Mammary epithelial cell (primary cell): Measurements from ENCODE around the gene BICD1.

Experiments used
- CTCF ChIP-seq, 2 donors: IDR thresholded peaks in 1 of 2; conservative IDR thresholded peaks in 1 of 2; 2 replicates each; pipeline ENCODE4 v1.5.1; 2011 to 2012; ENCODE audit warnings: inconsistent platforms in 2 of 2, low read length in 2 of 2, mild to moderate bottlenecking in 2 of 2, control low read depth in 1 of 2, low read depth in 1 of 2; ENCODE audit not compliant: insufficient read depth in 1 of 2; ENCODE audit errors: extremely low read depth in 1 of 2
- EZH2 ChIP-seq: IDR thresholded peaks from 2 replicates; pipeline ENCODE4 v1.6.1; 2012; ENCODE audit warnings: low read length, inconsistent platforms, borderline replicate concordance

DNA sequence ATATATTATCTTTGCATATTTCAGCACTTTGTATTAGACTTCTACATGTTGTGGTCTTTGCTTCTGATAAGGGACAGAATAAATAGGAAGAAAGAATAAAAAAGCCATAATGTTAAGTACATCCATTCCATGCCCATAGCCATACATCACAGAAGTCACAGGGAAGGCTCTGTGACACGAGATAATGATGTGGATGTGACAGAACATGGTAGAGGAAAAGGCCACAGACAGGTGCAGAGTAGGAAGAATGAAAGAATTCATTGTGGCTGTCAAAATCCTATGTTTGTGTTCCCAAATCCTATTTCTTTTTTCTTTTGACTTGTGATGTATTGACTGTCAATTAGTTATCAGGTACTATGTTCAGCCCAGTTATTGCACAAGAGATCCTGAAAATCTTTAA lies 38.4 kb downstream of the BICD1 start:
- TF ChIP-seq CTCF (conservative IDR thresholded peaks at IDR 0.05 in 1 of 2, IDR thresholded peaks at IDR 0.05 in 1 of 2; ENCODE audit: extremely low read depth in 1 of 2, insufficient read depth in 1 of 2, low read depth in 1 of 2, low read length in 2 of 2) (no peak), EZH2 (no peak)
